PC-3 (cell line): ENCODE measurements around the gene LSG1. TPM values are rescaled to one million over a fixed set of nuclear protein-coding genes. Genes with fewer than 3 reads are reported as not detected.

ENCODE experiments used
- ATAC-seq: fragments of 200-7000 bp; cut with Tn5 transposase; 2 replicates; pipeline ENCODE4 v1.9.1; 2020; ENCODE audit warnings: mild to moderate bottlenecking, moderate library complexity
- BruUV-seq: library from RNA; stranded (reverse); fragments of 400-500 nt; replicated peaks from 2 replicates; lab custom pipeline; 2021; lab: Mats Ljungman, UMichigan
- CTCF ChIA-PET: fragments of 300-600 bp; sonication (Branson Sonifier 250); formaldehyde crosslinking; loops from one replicate; lab custom pipeline; 2022; ENCODE audit warnings: antibody characterized with exemption; lab: Charles Lee
- POLR2A ChIA-PET: fragments of 300-600 bp; sonication (Branson Sonifier 250); formaldehyde crosslinking; loops from one replicate; lab custom pipeline; 2022; ENCODE audit warnings: antibody characterized with exemption; ENCODE audit not compliant: unreplicated experiment; lab: Charles Lee
- DNase-seq: peaks from one replicate; pipeline ENCODE4 v3.0.0-alpha.2; 2015
- H2AFZ ChIP-seq: fragments of 300-600 bp; sonication (generic); 2 replicates; pipeline ENCODE4 v1.6.0; 2016; ENCODE audit warnings: antibody characterized with exemption, low read length
- H3F3A ChIP-seq: fragments of 300-600 bp; sonication (generic); one replicate; pipeline ENCODE4 v1.6.0; 2017; ENCODE audit warnings: antibody characterized with exemption, low read length, control low read depth, mild to moderate bottlenecking; ENCODE audit not compliant: unreplicated experiment
- H3K27ac ChIP-seq: fragments of 300-600 bp; sonication (generic); 2 replicates; pipeline ENCODE4 v1.5.1; 2016; ENCODE audit warnings: mild to moderate bottlenecking, low read length
- H3K27me3 ChIP-seq: fragments of 300-600 bp; sonication (generic); 2 replicates; pipeline ENCODE4 v1.6.1; 2016; ENCODE audit warnings: low read length, mixed read lengths
- H3K36me3 ChIP-seq: fragments of 300-600 bp; sonication (generic); 2 replicates; pipeline ENCODE4 v1.6.1; 2016; ENCODE audit warnings: low read depth, mixed run types, low read length, mixed read lengths
- H3K4me1 ChIP-seq: fragments of 300-600 bp; sonication (generic); 2 replicates; pipeline ENCODE4 v1.5.1; 2016; ENCODE audit warnings: low read length; ENCODE audit not compliant: insufficient read depth
- H3K4me2 ChIP-seq: fragments of 300-600 bp; sonication (generic); 2 replicates; pipeline ENCODE4 v1.6.0; 2016; ENCODE audit warnings: low read length
- H3K4me3 ChIP-seq: fragments of 300-600 bp; sonication (generic); 2 replicates; pipeline ENCODE4 v1.5.1; 2016; ENCODE audit warnings: mild to moderate bottlenecking, low read length, mixed read lengths
- H3K79me2 ChIP-seq: fragments of 300-600 bp; sonication (generic); 2 replicates; pipeline ENCODE4 v1.6.1; 2017; ENCODE audit warnings: low read length, mixed read lengths
- H3K9ac ChIP-seq: fragments of 300-600 bp; sonication (generic); 2 replicates; pipeline ENCODE4 v1.6.0; 2016; ENCODE audit warnings: mild to moderate bottlenecking, low read length
- H3K9me2 ChIP-seq: fragments of 300-600 bp; sonication (generic); replicated peaks from 2 replicates; pipeline ENCODE4 v1.6.1; 2016; ENCODE audit warnings: mixed run types, low read length, mixed read lengths
- H3K9me3 ChIP-seq: fragments of 300-600 bp; sonication (generic); 2 replicates; pipeline ENCODE4 v1.6.1; 2016; ENCODE audit warnings: low read length, mixed read lengths
- H4K20me1 ChIP-seq: fragments of 300-600 bp; sonication (generic); 2 replicates; pipeline ENCODE4 v1.6.1; 2016; ENCODE audit warnings: low read length, mixed read lengths
- EZH2 ChIP-seq: fragments of 300-600 bp; sonication (generic); IDR thresholded peaks from one replicate; pipeline ENCODE4 v1.6.1; 2017; ENCODE audit warnings: antibody characterized with exemption, mild to moderate bottlenecking, low read length; ENCODE audit not compliant: unreplicated experiment
- EZH2phosphoT487 ChIP-seq: fragments of 300-600 bp; sonication (generic); IDR thresholded peaks from 2 replicates; pipeline ENCODE4 v1.6.1; 2018; ENCODE audit warnings: mild to moderate bottlenecking, antibody characterized with exemption, low read length, borderline replicate concordance
- intact Hi-C: fragments of 100-400 bp; cut with micrococcal nuclease; formaldehyde crosslinking; loops from 2 replicates; pipeline ENCODE4 v1.9.0; 2023
- total RNA-seq: library from RNA; depleted of rRNA; stranded (reverse); fragments of >200 nt; gene quantifications from 2 replicates; pipeline ENCODE4 v1.2.3, GENCODE V29; 2014
- TF ChIP-seq, protein P1 (sequence below): fragments of 300-600 bp; sonication (generic); conservative IDR thresholded peaks from 2 replicates; pipeline ENCODE4 v1.5.1; 2017; ENCODE audit warnings: antibody characterized with exemption, low read depth, mild to moderate bottlenecking, low read length

The LSG1 gene
- total RNA-seq, 1 experiment from 2014 or later = 83.8 TPM

DNA sequence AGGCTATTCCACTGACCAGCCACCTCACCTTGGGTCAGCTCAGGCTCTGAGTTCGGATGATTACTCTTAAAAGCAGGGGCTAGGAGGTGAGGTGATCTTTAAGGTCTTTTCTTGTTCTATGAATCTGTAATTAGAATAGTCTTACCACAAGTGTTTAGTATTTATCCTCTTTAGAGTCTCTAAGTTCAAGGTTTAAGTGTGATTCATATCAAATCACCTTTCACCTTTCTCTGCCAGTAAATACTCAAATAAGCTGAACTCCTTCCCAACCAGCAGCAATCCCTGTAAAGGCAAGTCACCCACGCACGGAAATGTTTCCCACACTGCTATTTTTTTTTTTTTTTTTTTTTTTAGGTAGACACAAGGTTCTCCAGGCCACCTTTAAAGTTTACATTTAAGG is 24.2 kb downstream of the LSG1 start:
- Histone ChIP-seq H3K9me2 (no peaks in the 10 kb centered on the region), H3K27me3 (no peaks in the 10 kb centered on the region), H3K4me2 (no peak overlapping the region), H3K36me3 (peaks cover 71% of the 10 kb centered on the region), H3K4me1 (no peaks in the 10 kb centered on the region), H3K27ac (no peak overlapping the region), H3K79me2 (no peaks in the 10 kb centered on the region), H3K9ac (no peak overlapping the region), H3F3A (no peaks in the 10 kb centered on the region), H2AFZ (no peak overlapping the region), H4K20me1 (no peaks in the 10 kb centered on the region), H3K4me3 (no peak overlapping the region), H3K9me3 (no peaks in the 10 kb centered on the region)
- intact Hi-C loops = no loop called here
- ATAC-seq (no peak), DNase-seq (no peak)
- TF ChIP-seq, protein P1, sequence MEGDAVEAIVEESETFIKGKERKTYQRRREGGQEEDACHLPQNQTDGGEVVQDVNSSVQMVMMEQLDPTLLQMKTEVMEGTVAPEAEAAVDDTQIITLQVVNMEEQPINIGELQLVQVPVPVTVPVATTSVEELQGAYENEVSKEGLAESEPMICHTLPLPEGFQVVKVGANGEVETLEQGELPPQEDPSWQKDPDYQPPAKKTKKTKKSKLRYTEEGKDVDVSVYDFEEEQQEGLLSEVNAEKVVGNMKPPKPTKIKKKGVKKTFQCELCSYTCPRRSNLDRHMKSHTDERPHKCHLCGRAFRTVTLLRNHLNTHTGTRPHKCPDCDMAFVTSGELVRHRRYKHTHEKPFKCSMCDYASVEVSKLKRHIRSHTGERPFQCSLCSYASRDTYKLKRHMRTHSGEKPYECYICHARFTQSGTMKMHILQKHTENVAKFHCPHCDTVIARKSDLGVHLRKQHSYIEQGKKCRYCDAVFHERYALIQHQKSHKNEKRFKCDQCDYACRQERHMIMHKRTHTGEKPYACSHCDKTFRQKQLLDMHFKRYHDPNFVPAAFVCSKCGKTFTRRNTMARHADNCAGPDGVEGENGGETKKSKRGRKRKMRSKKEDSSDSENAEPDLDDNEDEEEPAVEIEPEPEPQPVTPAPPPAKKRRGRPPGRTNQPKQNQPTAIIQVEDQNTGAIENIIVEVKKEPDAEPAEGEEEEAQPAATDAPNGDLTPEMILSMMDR = no peak
- TF ChIP-seq EZH2 (no peak), EZH2phosphoT487 (no peak)
- no TSS peak for BruUV-seq
- ChIA-PET CTCF (no interaction called here), POLR2A (interaction anchor here (0.6 to 0.7 kb wide), 2 partner anchors 24 to 141 kb away, joined by 4 to 16 read pairs; partner anchors contain the start of gene LSG1)

DNA sequence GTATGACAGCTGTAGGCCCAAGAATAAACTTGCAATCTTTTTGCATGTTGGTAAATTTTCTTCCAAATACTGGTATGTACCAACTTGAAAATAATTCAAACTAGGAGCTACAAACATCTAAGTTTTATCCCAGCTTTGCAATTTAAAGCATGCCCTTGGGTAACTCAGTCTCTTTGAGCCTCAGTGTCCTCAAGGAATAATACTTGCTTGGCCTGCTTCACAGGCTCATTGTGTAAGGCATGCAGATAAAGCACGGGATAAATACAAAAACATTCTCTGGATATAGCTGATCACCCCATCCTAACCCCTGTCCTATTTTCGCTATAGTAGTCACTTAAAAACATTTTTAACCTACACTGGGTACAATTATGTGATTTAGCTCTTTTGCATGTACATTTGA is 29.2 kb downstream of the LSG1 start:
- CTCF ChIA-PET = no interaction called here
- no peaks in the 10 kb centered on the region for H3K27me3 ChIP-seq
- no peaks in the 10 kb centered on the region for H4K20me1 ChIP-seq
- peaks cover 59% of the 10 kb centered on the region for H3K36me3 ChIP-seq
- no peak for TF ChIP-seq EZH2phosphoT487
- TF ChIP-seq, protein P1 = no peak
- TF ChIP-seq EZH2 = no peak
- no peak overlapping the region for H2AFZ ChIP-seq
- no peaks in the 10 kb centered on the region for H3F3A ChIP-seq
- no peak overlapping the region for H3K4me2 ChIP-seq
- no peak overlapping the region for H3K9ac ChIP-seq
- no peak for DNase-seq
- no peak overlapping the region for H3K4me3 ChIP-seq
- intact Hi-C loops = no loop called here
- peaks cover 7% of the 10 kb centered on the region; the same call in 1 of the 2 replicates for H3K4me1 ChIP-seq
- no TSS peak for BruUV-seq
- no peaks in the 10 kb centered on the region for H3K9me2 ChIP-seq
- no peaks in the 10 kb centered on the region for H3K9me3 ChIP-seq
- no peak for ATAC-seq
- no peak overlapping the region for H3K27ac ChIP-seq
- POLR2A ChIA-PET = no interaction called here
- H3K79me2 ChIP-seq = no peaks in the 10 kb centered on the region

DNA sequence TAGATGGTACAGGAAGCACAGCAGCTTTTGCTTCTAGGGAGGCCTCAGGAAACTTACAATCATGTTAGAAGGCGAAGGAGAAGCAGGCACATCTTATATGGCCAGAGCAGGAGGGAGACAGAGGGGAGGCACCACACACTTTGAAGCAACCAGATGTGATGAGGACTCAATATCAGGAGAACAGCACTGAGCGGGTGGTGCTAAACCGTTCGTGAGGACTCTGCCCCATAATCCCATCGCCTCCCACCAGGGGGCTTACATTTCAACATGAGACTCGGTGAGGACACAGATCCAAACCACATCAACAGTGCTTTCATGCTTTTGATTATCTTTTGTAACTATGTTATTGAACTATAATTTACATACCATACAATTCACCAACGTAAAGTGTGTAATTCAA is 31.2 kb downstream of the LSG1 start:
- ATAC-seq = no peak; the same call in 1 of the 2 replicates
- no peak overlapping the region for H3K4me2 ChIP-seq
- peaks cover 7% of the 10 kb centered on the region; the same call in 1 of the 2 replicates for H3K4me1 ChIP-seq
- H3K27me3 ChIP-seq = no peaks in the 10 kb centered on the region
- no peak overlapping the region for H3K27ac ChIP-seq
- peak; percentile 32 for DNase-seq
- H3K9me3 ChIP-seq = no peaks in the 10 kb centered on the region
- no peak overlapping the region for H3K4me3 ChIP-seq
- ChIA-PET POLR2A (no interaction called here), CTCF (no interaction called here)
- H2AFZ ChIP-seq = no peak overlapping the region
- no peaks in the 10 kb centered on the region for H3K9me2 ChIP-seq
- peaks cover 46% of the 10 kb centered on the region for H3K36me3 ChIP-seq
- TF ChIP-seq, protein P1 = peak; percentile 49
- TF ChIP-seq EZH2phosphoT487 = no peak
- H4K20me1 ChIP-seq = no peaks in the 10 kb centered on the region
- H3F3A ChIP-seq = no peaks in the 10 kb centered on the region
- BruUV-seq = TSS peak; percentile 36
- H3K9ac ChIP-seq = no peak overlapping the region
- intact Hi-C loops = no loop called here
- H3K79me2 ChIP-seq = no peaks in the 10 kb centered on the region
